ENCODE measurements around the gene BMP2.

The BMP2 gene

DNA sequence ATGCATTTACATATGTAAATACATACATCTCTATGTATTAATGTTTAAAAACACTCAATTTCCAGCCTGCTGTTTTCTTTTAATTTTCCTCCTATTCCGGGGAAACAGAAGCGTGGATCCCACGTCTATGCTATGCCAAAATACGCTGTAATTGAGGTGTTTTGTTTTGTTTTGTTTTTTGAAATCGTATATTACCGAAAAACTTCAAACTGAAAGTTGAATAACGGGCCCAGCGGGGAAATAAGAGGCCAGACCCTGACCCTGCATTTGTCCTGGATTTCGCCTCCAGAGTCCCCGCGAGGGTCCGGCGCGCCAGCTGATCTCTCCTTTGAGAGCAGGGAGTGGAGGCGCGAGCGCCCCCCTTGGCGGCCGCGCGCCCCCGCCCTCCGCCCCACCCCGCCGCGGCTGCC is 355 bp upstream of the BMP2 start:
- DNase-seq (ENCODE audit: extremely low read depth in 1 of 2, low read depth in 1 of 2): no peak

DNA sequence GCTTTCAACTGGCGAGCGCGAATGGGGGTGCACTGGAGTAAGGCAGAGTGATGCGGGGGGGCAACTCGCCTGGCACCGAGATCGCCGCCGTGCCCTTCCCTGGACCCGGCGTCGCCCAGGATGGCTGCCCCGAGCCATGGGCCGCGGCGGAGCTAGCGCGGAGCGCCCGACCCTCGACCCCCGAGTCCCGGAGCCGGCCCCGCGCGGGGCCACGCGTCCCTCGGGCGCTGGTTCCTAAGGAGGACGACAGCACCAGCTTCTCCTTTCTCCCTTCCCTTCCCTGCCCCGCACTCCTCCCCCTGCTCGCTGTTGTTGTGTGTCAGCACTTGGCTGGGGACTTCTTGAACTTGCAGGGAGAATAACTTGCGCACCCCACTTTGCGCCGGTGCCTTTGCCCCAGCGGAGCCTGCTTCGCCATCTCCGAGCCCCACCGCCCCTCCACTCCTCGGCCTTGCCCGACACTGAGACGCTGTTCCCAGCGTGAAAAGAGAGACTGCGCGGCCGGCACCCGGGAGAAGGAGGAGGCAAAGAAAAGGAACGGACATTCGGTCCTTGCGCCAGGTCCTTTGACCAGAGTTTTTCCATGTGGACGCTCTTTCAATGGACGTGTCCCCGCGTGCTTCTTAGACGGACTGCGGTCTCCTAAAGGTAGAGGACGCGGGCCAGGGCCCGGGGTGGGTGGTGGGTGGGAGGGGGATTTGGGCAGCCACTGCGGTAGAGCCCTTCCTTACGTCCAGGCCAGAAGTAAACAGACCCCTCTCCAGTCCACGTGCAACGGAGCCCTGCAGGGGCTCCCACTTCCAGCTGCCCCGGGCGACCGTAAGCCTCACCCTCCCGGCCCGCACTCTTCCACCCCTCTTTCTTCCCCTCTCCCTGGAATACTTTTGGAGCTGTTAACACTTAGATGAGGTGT is 998 bp downstream of the BMP2 start:
- no peak for DNase-seq (ENCODE audit: extremely low read depth in 1 of 2, low read depth in 1 of 2)

DNA sequence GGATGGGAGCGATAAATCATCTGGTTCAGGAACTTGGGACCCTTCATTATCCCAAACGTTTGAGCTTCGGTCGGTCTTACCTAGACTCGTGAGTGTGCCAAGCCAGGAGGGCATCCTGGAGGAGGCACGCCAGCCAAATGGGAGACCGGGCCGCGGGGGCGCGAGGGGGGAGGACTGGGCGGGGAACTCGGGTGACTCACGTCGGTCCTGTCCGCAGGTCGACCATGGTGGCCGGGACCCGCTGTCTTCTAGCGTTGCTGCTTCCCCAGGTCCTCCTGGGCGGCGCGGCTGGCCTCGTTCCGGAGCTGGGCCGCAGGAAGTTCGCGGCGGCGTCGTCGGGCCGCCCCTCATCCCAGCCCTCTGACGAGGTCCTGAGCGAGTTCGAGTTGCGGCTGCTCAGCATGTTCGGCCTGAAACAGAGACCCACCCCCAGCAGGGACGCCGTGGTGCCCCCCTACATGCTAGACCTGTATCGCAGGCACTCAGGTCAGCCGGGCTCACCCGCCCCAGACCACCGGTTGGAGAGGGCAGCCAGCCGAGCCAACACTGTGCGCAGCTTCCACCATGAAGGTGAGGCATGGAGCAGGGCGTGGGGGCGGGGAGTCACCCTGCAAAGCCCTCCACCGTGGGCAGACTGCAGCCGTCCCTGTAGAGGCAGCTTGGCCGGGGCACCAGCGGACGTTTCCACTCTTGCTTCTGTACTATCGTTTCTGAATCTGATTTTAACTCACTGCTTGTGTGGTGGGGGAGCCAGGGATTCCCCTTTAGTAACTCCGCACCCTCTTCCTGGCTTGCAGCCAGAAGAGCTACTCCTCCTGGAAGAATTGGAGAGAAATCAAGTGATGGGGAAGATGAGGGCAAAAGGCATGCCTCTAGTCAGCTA is 2.7 kb downstream of the BMP2 start:
- no peak for DNase-seq (ENCODE audit: extremely low read depth in 1 of 2, low read depth in 1 of 2)

DNA sequence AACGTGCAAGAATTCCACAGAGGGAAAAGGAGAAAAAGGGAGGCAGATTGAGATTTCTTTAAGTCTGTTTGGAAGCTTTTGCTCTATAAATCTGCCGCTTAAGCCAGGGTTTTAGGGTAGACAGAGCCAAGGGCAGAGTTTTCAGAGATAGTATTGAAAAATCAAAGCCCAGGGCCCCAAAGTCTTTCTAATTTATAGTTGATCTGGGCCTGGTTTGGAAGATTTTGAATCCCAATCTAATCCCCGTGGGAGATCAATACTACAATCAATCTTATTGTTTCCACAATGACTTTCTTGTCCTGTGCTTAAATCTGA is 3.3 kb downstream of the BMP2 start:
- DNase-seq (ENCODE audit: extremely low read depth in 1 of 2, low read depth in 1 of 2): no peak

DNA sequence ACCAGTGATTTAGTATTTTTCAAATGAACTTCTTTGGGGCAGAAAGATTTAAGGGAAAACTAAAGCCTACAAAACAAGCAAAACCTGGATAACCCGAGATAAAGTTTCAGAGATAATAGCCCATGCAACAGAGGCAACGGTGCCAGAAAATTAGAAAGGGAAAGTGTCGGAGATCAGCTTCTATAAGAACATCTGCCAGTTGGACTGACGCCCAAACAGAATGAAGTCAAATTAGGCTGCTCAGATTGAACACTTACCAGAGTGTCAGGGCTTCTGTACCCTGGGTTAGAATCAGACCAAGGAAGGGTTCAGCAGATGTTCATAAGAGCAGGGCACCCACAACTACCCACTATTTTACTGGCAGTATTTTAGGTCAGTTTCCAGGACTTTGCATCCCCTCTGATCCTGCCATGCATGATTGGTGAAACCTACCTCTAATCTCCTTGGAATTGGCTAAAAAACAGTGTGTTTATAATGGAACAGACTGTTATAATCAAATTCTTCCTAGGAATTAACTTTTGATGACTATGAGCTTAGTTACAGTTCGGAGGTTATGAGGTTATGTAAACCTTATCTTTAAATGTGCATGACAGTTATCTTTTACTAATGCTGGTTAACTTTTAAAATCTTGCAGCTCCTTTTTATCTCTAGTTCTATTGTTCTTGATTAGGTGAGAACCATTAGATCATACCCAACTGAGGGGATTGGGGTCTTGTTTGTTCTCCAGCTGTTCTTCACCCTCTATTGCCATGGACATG is 13.1 kb downstream of the BMP2 start:
- DNase-seq (ENCODE audit: extremely low read depth in 1 of 2, low read depth in 1 of 2): no peak

DNA sequence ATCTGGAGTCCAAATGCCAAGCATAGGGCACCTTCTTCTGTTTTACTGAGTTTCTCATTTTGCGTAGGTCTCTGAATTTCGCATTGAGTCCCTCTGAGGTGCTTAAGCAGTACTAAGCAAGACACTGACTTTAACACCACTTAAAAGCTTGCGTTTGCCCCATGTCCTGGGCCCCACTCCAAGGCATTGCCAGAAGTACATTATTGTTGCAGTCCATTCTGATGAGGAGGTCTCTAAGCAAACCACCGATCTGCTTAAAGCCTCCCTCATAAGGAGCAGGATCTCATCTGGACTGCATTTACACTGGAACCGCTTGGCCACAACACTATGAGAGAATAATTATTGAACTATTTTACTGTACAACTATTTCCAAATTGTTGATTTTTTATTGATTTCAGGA is 16.3 kb downstream of the BMP2 start:
- DNase-seq (ENCODE audit: extremely low read depth in 1 of 2, low read depth in 1 of 2): no peak

DNA sequence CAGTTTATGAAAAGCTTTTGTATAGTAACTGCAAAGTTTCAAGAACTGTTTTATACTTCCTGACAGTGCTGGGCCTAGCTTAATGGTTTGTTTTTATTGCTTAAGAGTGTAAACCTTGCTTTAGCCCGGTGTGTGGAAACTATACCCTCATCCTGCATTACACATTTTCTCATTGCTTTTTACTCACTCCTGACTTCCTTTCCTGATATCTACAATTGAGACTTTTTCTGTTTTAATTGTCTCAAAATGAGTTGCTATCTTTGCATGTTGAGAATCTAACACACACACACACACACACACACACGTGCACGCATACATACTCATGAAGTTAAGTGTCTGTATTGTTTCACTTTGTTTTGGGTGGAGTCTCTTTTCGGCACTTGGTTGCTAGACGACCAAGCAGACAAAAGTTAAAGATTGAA is 16.7 kb downstream of the BMP2 start:
- DNase-seq (ENCODE audit: extremely low read depth in 1 of 2, low read depth in 1 of 2): no peak

DNA sequence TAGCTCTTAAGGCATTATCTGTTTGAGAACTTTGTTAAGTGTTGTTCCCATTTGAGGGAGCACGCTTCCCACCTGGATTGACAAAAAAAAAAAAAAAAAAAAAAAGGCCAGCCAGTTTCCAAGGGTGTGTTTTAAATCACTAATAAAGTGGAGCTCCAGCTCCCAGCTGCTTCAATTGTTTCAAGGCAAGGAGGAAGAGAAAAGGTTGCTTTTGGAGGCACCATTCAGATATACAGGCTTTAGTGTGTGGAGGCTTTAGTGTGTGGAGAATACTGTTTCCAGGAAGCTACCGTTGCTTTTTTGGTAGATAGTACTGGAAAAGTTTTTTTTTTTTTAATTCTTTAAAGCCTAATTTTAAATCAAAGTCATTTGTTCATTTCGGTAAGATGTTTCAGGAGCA is 17.3 kb downstream of the BMP2 start:
- no peak for DNase-seq (ENCODE audit: extremely low read depth in 1 of 2, low read depth in 1 of 2)

DNA sequence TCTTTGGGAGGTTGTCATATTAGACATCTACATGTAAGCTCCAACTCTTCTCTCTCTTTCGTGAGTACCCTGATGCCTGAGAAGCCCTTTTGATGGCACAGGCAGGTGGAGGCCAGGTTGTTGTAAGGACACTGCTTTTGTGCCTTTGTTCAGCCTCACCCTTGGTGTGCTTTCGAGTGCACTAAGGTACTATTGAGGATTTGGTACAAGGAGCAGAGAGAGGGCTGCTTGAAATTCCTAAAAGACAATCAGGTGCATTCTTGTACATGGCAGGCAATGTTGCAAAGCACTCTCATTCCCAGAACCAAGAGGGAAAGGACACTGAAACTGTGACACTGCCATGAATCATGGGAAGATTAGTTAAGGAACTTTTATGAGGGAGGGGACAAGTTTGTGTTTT is 19.1 kb downstream of the BMP2 start:
- DNase-seq (ENCODE audit: extremely low read depth in 1 of 2, low read depth in 1 of 2): no peak

DNA sequence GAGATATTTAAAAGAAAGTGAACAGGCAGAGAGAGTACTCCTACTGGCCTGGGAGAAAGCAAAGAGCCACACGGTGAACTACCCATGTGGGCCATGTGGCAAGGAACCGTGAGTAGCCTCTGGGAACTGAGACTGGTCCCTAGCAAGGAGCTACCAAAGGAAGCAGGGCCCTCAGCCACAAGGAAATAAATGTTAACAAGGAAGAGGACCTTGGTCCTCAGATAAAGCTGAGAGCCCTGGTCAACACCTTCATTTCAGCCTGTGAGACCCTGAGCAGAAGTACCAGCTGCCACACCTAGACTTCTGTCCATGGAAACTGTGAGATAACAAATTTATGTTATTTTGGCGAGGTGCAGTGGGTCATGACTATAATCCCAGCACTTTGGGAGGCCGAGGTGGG is 25.3 kb downstream of the BMP2 start:
- DNase-seq (ENCODE audit: extremely low read depth in 1 of 2, low read depth in 1 of 2): no peak

DNA sequence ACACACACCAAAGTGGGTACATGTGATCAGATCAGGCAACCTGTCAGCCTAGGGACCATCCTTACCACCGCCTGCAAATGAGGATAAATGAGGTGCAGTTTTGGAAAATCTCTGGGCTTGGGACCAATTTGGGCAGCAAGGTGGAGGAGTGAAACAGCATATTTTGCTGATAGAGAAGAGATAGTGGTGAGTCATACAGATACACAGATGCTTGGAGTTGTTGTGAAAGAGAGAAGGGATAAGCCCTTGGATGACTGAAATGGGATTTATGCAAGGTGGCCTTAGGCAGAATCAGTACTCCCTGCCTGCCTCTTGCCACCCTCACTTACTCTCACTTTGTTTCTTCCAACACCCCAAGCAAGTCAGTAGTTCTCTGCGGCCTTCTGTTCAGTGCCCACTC is 34.7 kb downstream of the BMP2 start:
- DNase-seq (ENCODE audit: extremely low read depth in 1 of 2, low read depth in 1 of 2): no peak

DNA sequence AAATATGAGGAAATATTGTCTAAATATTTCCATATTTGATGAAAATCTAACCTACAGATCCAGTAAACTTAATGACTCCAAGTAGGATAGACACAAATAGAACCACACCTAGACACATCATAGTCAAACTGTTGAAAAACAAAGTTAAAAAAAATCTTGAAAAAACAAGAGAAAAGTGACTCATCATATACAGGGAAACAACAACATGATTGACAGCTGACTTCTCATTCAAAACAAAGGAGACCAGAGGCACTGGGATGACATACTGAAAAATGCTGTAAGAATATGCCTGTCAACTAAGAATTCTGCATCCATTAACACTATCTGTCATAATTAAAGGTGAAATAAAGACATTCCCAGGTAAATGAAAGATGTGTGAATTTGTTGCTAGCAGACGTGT is 38.8 kb downstream of the BMP2 start:
- no peak for DNase-seq (ENCODE audit: extremely low read depth in 1 of 2, low read depth in 1 of 2)

DNA sequence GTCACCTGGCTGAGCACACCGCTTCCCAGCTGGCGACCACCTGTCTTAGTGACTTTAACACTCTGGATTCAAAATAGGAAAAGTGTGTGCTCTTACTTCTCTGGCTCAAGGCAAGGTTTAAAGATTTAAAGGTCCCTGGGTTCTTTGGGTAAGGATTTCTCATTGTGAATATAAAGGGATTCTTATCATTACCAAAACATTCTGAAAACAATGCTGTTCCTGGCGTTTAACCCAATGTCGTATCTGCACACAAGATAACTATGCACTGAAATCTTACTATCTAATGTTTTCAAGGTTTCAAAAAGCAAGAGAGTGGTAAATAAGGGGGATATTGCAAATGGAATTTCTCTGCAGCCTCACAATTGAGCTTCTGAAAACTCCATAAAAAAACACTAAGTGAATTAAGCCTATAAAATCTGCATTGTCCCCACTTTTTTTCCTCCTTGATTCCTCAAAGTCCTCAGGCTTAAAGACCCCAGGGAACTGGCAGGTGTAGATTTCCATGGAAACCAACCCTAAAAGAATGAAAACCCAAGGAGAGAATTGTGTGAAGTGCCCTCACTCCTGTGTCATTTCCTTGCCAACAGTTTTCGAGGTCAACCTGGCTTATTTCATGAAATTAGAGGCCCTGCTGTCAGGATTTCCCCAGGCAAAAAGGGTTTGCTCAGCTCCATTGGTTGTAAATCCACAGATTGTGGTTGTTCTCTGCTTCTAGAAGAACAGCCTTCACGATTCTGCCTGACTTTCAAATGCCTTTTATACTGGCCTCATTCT is 44.0 kb downstream of the BMP2 start:
- no peak for DNase-seq (ENCODE audit: extremely low read depth in 1 of 2, low read depth in 1 of 2)

DNA sequence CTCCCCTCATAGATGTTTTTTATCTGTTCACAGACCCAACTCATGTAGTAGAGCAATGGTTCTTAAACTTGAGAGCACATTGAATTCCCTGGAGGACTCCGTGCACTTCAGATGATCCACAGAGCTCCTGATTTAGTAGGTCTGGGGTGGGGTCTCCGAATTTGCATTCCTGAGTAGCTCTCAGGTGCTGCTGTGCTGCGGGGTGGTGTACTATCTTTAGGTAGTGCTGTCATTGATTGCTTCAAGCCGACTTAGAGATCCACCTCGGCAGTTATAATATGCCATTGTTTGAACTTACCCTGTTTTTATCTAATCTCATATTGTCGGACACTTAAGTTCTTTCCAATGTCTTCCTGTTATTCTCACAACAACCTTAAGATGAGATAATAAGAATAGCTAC is 45.0 kb downstream of the BMP2 start:
- no peak for DNase-seq (ENCODE audit: extremely low read depth in 1 of 2, low read depth in 1 of 2)

DNA sequence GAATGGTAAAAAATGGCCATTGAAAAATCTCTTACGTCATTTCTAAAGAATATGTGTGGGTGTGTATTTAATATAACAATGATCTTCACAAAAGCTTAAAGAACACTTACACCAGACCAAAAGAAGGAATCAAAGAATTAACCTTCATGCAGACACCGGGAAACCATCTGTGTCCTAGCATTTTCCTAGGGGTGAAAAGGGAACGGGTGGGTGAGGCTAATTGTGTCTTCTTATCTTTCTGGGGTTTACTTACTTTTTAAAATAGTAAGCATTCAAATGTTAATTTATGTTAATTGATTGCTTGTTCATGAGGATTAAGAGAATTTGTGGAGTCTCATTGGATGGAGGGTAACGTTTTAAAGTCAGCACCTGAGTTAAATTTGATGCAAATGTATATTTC is 47.5 kb downstream of the BMP2 start:
- no peak for DNase-seq (ENCODE audit: extremely low read depth in 1 of 2, low read depth in 1 of 2)

DNA sequence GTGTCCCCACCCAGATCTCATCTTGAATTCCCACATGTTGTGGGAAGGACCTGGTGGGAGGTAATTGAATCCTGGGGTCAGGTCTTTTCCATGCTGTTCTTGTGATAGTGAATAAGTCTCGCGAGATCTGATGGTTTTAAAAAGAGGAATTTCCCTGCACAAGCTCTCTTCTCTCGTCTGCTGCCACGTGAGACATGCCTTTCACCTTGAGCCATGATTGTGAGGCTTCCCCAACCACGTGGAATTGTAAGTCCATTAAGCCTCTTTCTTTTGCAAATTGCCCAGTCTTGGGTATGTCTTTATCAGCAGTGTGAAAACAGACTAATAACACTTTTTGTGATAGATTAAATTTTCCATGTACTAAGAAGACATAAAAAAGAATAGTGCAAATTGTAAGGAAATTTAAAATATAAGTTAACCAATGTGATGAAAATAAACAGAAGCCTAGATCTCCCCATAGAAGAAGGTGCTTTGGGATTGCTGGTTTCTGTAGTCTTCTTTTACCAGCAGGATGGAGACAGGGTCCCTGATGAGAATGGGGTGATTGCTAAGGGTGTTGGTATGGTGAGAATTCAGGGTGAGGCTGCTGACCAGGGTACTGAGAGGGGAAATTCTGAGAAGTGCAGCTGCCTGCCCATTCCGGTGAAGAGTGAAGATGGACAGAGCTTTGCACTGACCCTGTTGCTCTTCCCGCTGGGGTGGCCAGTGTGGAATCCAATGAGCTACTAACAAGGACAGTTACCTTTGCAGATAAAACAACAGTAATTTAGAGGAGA is 50.7 kb downstream of the BMP2 start:
- no peak for DNase-seq (ENCODE audit: extremely low read depth in 1 of 2, low read depth in 1 of 2)

DNA sequence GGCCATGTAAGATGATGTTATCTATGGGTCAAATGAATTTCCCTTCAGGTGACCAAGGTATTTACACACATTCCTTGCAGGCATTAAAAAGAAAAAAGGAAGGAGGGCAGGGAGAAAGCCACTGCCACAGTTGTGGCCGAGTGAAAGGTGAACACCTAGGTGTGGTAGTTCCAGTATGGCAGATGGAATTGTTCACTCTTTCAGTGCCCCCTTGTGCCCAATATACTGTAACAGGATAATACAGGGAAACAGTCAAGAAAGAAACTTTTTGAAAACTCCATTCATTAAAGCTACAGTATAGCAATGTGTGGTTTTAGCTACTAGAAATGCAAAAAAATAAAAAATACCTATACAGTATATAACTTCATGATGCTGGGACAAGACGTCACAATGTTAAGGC is 52.1 kb downstream of the BMP2 start:
- no peak for DNase-seq (ENCODE audit: extremely low read depth in 1 of 2, low read depth in 1 of 2)

DNA sequence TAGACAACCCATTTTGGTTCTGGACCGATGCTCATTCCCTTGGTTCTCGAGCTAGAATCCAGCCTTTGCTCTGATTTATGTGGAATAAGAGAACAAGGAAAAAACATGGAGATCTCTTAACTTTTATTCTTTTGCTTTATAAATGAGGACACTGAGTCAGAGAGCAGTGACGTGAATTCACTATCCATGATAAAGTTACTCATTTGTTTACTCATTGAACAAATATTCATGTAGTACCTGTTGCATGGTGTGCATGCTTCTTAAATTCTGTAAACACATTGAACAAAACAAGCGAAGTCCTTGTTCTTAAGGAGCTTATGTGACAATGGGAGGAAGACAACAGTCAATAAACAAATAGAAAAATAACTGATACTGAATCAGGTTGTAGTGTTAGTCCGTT is 56.9 kb downstream of the BMP2 start:
- no peak for DNase-seq (ENCODE audit: extremely low read depth in 1 of 2, low read depth in 1 of 2)

DNA sequence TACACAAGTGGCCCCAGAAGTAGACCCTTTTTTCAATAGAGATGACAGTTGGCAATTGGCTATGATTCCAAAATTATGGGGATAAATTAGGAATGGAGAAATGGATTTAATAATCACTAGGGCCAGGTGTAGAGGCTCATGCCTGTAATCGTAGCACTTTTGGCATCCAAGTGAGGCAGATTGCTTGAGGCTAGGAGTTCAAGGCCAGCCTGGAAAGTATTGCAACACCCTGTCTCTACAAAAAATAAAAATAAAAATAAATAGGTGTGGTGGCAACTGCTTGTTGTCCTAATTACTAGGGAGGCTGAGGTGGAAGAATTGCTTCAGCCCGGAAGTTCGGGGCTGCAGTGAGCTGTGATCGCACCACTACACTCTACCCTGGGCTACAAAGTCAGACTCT is 60.0 kb downstream of the BMP2 start:
- no peak for DNase-seq (ENCODE audit: extremely low read depth in 1 of 2, low read depth in 1 of 2)

Measured in activated CD8-positive, alpha-beta memory T cell treated with anti-CD3 and anti-CD28 coated beads for 1 hour (primary cell).